CD8-positive, alpha-beta memory T cell (primary cell): ENCODE data around the gene C1QTNF8. TPM values are rescaled to one million over a fixed set of nuclear protein-coding genes. Genes with fewer than 3 reads are reported as not detected.

Experiments
- CTCF ChIA-PET: fragments of 350-600 bp; sonication (Branson Sonifier 250); formaldehyde crosslinking; loops from one replicate; lab custom pipeline; 2021; ENCODE audit warnings: antibody characterized with exemption; lab: Charles Lee
- POLR2A ChIA-PET: fragments of 350-600 bp; sonication (Branson Sonifier 250); formaldehyde crosslinking; loops from one replicate; lab custom pipeline; 2021; ENCODE audit warnings: antibody characterized with exemption; lab: Charles Lee
- DNase-seq, 5 donors: peaks; one replicate each; pipeline versions ENCODE4 v3.0.0 to v3.0.0-alpha.2; 2020 to 2022; ENCODE audit warnings: mixed read lengths in 1 of 5
- H3K27ac ChIP-seq: one replicate; pipeline ENCODE4 v1.7.0; 2013; ENCODE audit warnings: low read depth, mild to moderate bottlenecking, low read length, moderate library complexity
- H3K27me3 ChIP-seq: 2 replicates; pipeline ENCODE4 v1.7.0; 2013; ENCODE audit warnings: low read length, mild to moderate bottlenecking; ENCODE audit not compliant: insufficient read depth, poor library complexity, severe bottlenecking
- H3K36me3 ChIP-seq: 2 replicates; pipeline ENCODE4 v1.7.0; 2013; ENCODE audit warnings: mild to moderate bottlenecking, low read length, moderate library complexity; ENCODE audit not compliant: insufficient read depth
- H3K4me1 ChIP-seq: 2 replicates; pipeline ENCODE4 v1.7.0; 2013; ENCODE audit warnings: mild to moderate bottlenecking, low read length, moderate library complexity; ENCODE audit not compliant: insufficient read depth
- H3K4me3 ChIP-seq: 2 replicates; pipeline ENCODE4 v1.7.0; 2013; ENCODE audit warnings: mild to moderate bottlenecking, low read length
- H3K9me3 ChIP-seq: 2 replicates; pipeline ENCODE4 v1.7.0; 2013; ENCODE audit warnings: mild to moderate bottlenecking, low read length
- H3K27ac Mint-ChIP-seq, 8 donors: one replicate each; pipeline ENCODE4 v1.8.0; 2020 to 2021; ENCODE audit warnings: mixed read lengths in 8 of 8, mild to moderate bottlenecking in 6 of 8, inconsistent platforms in 3 of 8, moderate library complexity in 3 of 8
- H3K27me3 Mint-ChIP-seq, 2 donors: one replicate each; pipeline ENCODE4 v1.8.0; 2020 to 2021; ENCODE audit warnings: mixed read lengths in 2 of 2, mild to moderate bottlenecking in 1 of 2, moderate library complexity in 1 of 2
- H3K36me3 Mint-ChIP-seq, 3 donors: one replicate each; pipeline ENCODE4 v1.8.0; 2020 to 2021; ENCODE audit warnings: mixed read lengths in 3 of 3, inconsistent platforms in 1 of 3, mild to moderate bottlenecking in 1 of 3
- H3K4me1 Mint-ChIP-seq, 3 donors: one replicate each; pipeline ENCODE4 v1.8.0; 2020 to 2021; ENCODE audit warnings: mixed read lengths in 3 of 3, inconsistent platforms in 1 of 3, mild to moderate bottlenecking in 1 of 3
- H3K4me3 Mint-ChIP-seq, 7 donors: one replicate each; pipeline ENCODE4 v1.8.0; 2020 to 2021; ENCODE audit warnings: mixed read lengths in 7 of 7, mild to moderate bottlenecking in 6 of 7, moderate library complexity in 4 of 7, inconsistent platforms in 2 of 7
- H3K9me3 Mint-ChIP-seq, 5 donors: one replicate each; pipeline ENCODE4 v1.8.0; 2020 to 2022; ENCODE audit warnings: mixed read lengths in 5 of 5, mild to moderate bottlenecking in 3 of 5, moderate library complexity in 2 of 5, inconsistent platforms in 1 of 5
- polyA plus RNA-seq: library from polyadenylated mRNA; unstranded; fragments of 300-500 nt; fragmentation: Illumina TruSeq; gene quantifications from one replicate; pipeline ENCODE4 v1.2.3, GENCODE V29; 2021
- total RNA-seq, 2 experiments: library from RNA; stranded (reverse); gene quantifications; one replicate each; pipeline ENCODE4 v1.2.3, GENCODE V29; 2021

The C1QTNF8 gene
- total and polyA plus RNA-seq, 3 experiments from 2014 or later = not detected

DNA sequence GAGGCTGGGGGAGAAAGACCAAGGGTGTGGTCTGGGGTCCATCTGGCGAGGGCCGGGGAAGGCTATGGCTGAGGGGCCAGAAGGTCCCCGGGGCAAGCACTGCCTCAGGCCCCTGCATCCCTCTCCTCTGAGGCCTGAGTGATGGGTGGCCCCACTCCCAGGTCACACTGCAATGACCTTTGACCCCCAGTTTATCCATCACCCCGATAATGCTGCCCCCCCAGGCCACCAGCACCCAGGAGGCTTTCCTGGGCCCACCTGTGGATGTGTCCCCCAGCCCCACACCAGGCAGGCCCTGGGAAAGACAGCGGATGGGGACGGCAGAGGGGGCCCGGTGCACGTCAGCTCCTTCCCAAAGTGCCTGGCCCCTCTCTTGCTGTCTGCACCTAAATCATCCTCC lies 34.3 kb upstream of the C1QTNF8 start:
- Histone ChIP-seq H3K9me3 (no peaks in the 10 kb centered on the region), H3K27ac (no peak overlapping the region), H3K4me3 (no peak overlapping the region), H3K36me3 (no peaks in the 10 kb centered on the region), H3K4me1 (no peaks in the 10 kb centered on the region), H3K27me3 (no peaks in the 10 kb centered on the region)
- ChIA-PET POLR2A (no interaction called here), CTCF (interaction anchor here (0.6 kb wide), 1 partner anchor 387 kb away, joined by 3 read pairs; no protein-coding TSS in a partner anchor)
- Mint-ChIP-seq H3K27ac (no peak overlapping the region), H3K4me3 (no peak overlapping the region), H3K27me3 (no peaks in the 10 kb centered on the region), H3K9me3 (no peaks in the 10 kb centered on the region), H3K36me3 (no peaks in the 10 kb centered on the region), H3K4me1 (no peaks in the 10 kb centered on the region)
- DNase-seq = no peak

DNA sequence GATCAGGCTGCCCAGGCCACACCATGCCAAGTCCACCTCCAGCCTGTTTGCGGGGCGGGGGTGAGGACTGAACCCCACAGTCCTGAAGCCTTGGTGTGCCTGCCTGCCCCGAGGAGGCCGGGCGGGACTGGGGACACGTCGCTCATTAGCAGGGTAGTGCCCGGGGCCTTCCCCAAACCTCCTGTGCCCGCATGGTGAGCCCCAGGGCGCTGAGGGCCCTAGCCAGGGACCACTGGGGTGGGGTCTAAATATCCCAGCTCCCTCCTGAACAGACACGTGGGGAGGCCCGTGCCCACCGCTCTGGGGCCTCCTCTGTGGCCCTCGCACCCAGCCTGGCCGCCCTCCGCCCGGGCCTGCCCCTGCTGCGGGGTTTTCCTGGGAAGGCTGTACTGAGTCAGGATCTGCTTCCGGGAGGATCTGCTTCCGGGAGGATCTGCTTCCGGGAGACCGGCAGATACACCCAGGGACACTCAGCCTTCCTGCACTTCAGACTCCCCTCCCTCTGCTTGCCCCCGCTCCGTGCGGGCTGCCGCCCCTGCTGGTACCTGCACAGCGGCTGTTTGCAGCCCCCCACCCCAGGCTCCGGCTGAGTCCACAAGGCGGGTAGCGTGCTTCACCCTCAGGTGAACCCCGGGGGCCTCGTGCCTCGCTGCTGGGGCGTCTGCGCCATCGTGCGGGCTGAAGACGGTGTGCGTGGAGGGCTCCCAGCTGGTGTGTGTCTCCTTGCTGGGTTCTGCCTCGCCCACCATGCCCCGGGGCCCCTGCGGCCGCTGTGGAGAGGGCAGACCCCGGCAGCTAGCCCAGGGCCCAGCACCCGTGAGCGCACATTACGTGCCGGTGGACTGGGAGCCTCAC lies 33.3 kb upstream of the C1QTNF8 start:
- no peaks in the 10 kb centered on the region for H3K27me3 ChIP-seq
- CTCF ChIA-PET = no interaction called here
- no peaks in the 10 kb centered on the region for H3K9me3 ChIP-seq
- no peak overlapping the region for H3K27ac Mint-ChIP-seq
- H3K4me3 Mint-ChIP-seq = no peak overlapping the region
- H3K4me1 Mint-ChIP-seq = no peaks in the 10 kb centered on the region
- no peaks in the 10 kb centered on the region for H3K9me3 Mint-ChIP-seq
- no peak overlapping the region for H3K27ac ChIP-seq
- H3K36me3 ChIP-seq = no peaks in the 10 kb centered on the region
- no peak for DNase-seq
- H3K36me3 Mint-ChIP-seq = no peaks in the 10 kb centered on the region
- POLR2A ChIA-PET = no interaction called here
- no peaks in the 10 kb centered on the region for H3K4me1 ChIP-seq
- no peak overlapping the region for H3K4me3 ChIP-seq
- H3K27me3 Mint-ChIP-seq = no peaks in the 10 kb centered on the region

DNA sequence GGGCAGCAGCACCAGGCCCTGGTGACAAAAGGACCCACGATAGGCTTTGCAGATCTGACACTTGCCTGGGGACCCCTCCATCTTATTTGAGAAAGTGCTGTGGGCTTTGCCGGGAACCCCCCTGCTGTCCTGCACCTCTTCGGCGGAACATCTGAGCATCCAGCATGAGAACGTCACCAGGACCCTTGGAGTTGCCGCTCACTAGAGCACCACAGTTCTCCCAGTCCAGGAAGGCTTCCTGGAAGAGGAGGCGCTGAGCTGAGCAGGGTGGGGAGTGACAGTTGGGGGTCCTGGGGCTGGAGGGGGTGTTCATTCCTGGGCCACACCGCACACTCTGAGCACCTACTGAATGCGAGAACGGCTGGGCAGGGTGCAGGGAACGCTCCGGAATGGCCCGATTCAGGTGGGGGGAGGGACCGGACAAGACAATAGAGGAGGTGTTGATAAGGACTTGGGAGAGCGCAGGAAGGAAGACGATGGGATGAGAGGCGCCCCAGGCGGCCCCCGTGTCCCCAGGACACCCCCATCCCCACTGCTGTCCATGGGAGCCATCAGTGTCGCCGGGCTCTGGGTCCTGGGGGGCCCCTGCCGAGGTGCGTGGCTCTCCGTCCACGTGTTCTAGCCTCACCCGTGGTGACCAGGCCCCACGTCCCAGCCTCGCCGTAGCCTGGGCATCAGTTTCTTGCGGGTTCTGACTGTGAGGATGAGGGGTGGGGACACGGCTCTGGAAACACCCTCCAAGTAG lies 32.1 kb upstream of the C1QTNF8 start:
- no peaks in the 10 kb centered on the region for H3K9me3 Mint-ChIP-seq
- H3K27me3 Mint-ChIP-seq = no peaks in the 10 kb centered on the region
- H3K4me3 ChIP-seq = no peak overlapping the region
- H3K27ac ChIP-seq = no peak overlapping the region
- ChIA-PET POLR2A (no interaction called here), CTCF (no interaction called here)
- H3K4me3 Mint-ChIP-seq = no peak overlapping the region
- H3K36me3 Mint-ChIP-seq = no peaks in the 10 kb centered on the region
- H3K36me3 ChIP-seq = no peaks in the 10 kb centered on the region
- H3K27me3 ChIP-seq = no peaks in the 10 kb centered on the region
- no peak overlapping the region for H3K27ac Mint-ChIP-seq
- H3K4me1 ChIP-seq = no peaks in the 10 kb centered on the region
- no peaks in the 10 kb centered on the region for H3K4me1 Mint-ChIP-seq
- H3K9me3 ChIP-seq = no peaks in the 10 kb centered on the region
- no peak for DNase-seq

DNA sequence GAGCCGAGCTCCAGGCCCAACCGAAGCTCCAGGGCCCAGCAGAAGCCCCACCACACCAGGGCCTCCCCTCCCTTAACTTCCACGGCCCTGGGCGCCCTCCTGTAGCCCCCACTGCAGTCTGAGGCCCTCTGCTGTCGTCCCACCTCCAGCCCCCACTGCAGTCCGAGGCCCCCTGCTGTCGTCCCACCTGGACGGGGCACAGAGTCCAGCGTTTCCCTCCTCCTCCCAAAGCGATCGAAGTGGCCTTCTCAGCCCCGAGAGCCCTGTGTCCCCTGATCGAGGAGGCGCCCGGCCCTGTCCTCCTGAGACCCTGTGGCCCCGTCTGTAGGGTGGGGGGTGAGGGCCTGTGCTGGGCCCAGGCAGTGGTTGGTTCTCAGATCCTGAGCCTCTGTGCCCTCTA lies 31.1 kb upstream of the C1QTNF8 start:
- ChIA-PET POLR2A (no interaction called here), CTCF (no interaction called here)
- Histone ChIP-seq H3K4me3 (no peak overlapping the region), H3K4me1 (no peaks in the 10 kb centered on the region), H3K27me3 (no peaks in the 10 kb centered on the region), H3K27ac (no peak overlapping the region), H3K9me3 (no peaks in the 10 kb centered on the region), H3K36me3 (no peaks in the 10 kb centered on the region)
- H3K9me3 Mint-ChIP-seq = no peaks in the 10 kb centered on the region
- no peak for DNase-seq
- H3K4me1 Mint-ChIP-seq = no peaks in the 10 kb centered on the region
- H3K27ac Mint-ChIP-seq = no peak overlapping the region
- H3K4me3 Mint-ChIP-seq = no peak overlapping the region
- H3K27me3 Mint-ChIP-seq = no peaks in the 10 kb centered on the region
- no peaks in the 10 kb centered on the region for H3K36me3 Mint-ChIP-seq

DNA sequence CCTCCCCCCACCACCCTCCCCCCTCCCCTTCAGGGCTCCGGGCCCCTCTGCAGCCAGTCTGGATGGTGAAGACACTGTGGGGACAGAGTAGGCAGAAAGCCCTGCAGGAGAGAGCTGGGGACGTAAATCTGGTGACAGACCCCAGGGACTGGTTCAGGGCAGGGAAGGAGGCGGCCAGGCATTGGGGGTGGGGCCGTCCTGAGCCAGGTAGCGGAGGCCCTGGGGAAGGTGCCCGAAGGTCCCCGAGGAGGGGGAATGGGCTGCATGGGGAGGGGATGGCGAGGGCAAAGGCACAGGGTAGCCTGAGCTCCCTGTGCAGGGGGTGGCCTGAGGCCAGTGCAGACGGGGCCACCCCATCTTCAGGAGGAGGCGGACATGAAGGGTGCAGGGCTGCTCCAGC lies 30.5 kb upstream of the C1QTNF8 start:
- ChIA-PET POLR2A (no interaction called here), CTCF (no interaction called here)
- Mint-ChIP-seq H3K36me3 (no peaks in the 10 kb centered on the region), H3K4me3 (no peak overlapping the region), H3K9me3 (no peaks in the 10 kb centered on the region), H3K4me1 (no peaks in the 10 kb centered on the region), H3K27me3 (no peaks in the 10 kb centered on the region), H3K27ac (no peak overlapping the region)
- no peak overlapping the region for H3K27ac ChIP-seq
- H3K4me3 ChIP-seq = no peak overlapping the region
- no peaks in the 10 kb centered on the region for H3K9me3 ChIP-seq
- no peaks in the 10 kb centered on the region for H3K36me3 ChIP-seq
- H3K27me3 ChIP-seq = no peaks in the 10 kb centered on the region
- DNase-seq = no peak
- H3K4me1 ChIP-seq = no peaks in the 10 kb centered on the region

DNA sequence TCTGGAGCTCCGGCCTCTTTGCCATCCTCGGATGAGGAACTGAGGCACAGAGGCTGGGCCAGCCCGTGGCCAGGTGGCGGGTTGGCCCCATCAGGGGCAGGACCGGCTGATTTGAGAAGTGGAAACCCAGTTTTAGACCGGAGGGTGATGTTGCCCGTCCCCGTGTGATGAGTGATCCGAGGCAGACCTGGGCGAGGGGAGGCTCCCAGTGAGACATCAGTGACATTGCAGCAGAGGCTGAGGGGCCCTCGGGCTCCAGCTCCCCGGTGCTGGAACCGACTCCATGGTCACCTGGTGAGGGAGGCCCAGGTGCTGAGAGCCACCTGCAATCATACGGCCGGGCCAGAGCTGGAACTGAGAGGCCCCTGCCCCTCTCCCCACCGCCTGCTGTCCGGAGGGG lies 30.0 kb upstream of the C1QTNF8 start:
- no peaks in the 10 kb centered on the region for H3K27me3 Mint-ChIP-seq
- DNase-seq = no peak
- H3K27ac ChIP-seq = no peak overlapping the region
- no peaks in the 10 kb centered on the region for H3K4me1 ChIP-seq
- H3K4me3 Mint-ChIP-seq = no peak overlapping the region
- H3K4me3 ChIP-seq = no peak overlapping the region
- H3K27ac Mint-ChIP-seq = no peak overlapping the region
- ChIA-PET POLR2A (no interaction called here), CTCF (no interaction called here)
- no peaks in the 10 kb centered on the region for H3K36me3 Mint-ChIP-seq
- H3K9me3 Mint-ChIP-seq = no peaks in the 10 kb centered on the region
- no peaks in the 10 kb centered on the region for H3K36me3 ChIP-seq
- no peaks in the 10 kb centered on the region for H3K27me3 ChIP-seq
- H3K9me3 ChIP-seq = no peaks in the 10 kb centered on the region
- no peaks in the 10 kb centered on the region for H3K4me1 Mint-ChIP-seq

DNA sequence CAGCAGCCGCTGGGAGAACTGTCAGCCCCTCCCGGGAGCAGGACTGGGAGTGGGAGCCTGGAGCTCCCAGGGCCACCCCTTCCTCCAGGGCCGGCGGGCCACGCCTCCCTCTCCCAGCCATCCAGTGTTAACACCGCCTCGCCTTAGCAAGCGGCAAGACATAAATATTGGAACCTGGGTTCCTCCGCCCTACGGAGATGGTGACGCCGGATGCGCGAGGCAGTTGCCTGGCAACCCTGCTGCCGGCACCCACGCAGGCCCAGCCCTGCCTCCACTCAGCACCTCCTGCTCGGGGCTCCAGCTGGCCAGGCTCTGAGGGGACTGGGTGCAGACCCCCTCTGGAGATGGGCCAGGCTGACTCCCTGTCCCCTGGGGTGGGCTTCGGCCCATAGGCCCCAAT lies 29.4 kb upstream of the C1QTNF8 start:
- H3K27ac Mint-ChIP-seq = peak overlapping the region in 1 of 8 donors; percentile 57
- no peaks in the 10 kb centered on the region for H3K4me1 Mint-ChIP-seq
- no peaks in the 10 kb centered on the region for H3K27me3 ChIP-seq
- no peak overlapping the region for H3K27ac ChIP-seq
- H3K9me3 ChIP-seq = no peaks in the 10 kb centered on the region
- no peaks in the 10 kb centered on the region for H3K36me3 Mint-ChIP-seq
- no peak for DNase-seq
- no peak overlapping the region for H3K4me3 Mint-ChIP-seq
- ChIA-PET POLR2A (no interaction called here), CTCF (no interaction called here)
- H3K4me3 ChIP-seq = no peak overlapping the region
- H3K4me1 ChIP-seq = no peaks in the 10 kb centered on the region
- H3K36me3 ChIP-seq = no peaks in the 10 kb centered on the region
- H3K27me3 Mint-ChIP-seq = no peaks in the 10 kb centered on the region
- H3K9me3 Mint-ChIP-seq = no peaks in the 10 kb centered on the region

DNA sequence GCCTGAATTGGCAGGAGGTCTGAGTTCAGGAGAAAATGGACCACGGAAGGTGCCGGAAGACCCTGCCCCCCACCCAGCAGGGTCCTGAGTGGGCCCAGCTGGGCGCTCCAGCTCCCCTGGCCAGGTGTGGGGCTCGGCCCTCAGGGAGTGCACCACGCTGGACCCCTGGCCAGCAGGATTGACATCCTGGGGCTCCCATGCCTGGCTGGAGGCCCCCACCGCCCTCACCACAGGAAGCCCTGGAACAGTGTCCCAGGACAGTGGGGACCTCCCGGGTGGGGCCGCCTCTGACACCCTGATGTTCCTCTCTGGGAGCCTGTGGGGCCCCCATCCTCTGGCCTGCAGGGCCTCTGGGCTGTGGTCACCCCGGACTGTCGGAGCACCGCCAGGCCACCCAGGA lies 28.8 kb upstream of the C1QTNF8 start:
- no peaks in the 10 kb centered on the region for H3K4me1 ChIP-seq

More for the DNA sequence above, 28.8 kb upstream of the C1QTNF8 start:
- H3K4me1 Mint-ChIP-seq = no peaks in the 10 kb centered on the region
- Histone ChIP-seq H3K9me3 (no peaks in the 10 kb centered on the region), H3K4me3 (no peak overlapping the region), H3K27ac (no peak overlapping the region), H3K27me3 (no peaks in the 10 kb centered on the region), H3K36me3 (no peaks in the 10 kb centered on the region)
- CTCF ChIA-PET = no interaction called here
- no peaks in the 10 kb centered on the region for H3K36me3 Mint-ChIP-seq
- DNase-seq = no peak
- no peaks in the 10 kb centered on the region for H3K27me3 Mint-ChIP-seq
- H3K27ac Mint-ChIP-seq = no peak overlapping the region
- no peaks in the 10 kb centered on the region for H3K9me3 Mint-ChIP-seq
- POLR2A ChIA-PET = no interaction called here
- H3K4me3 Mint-ChIP-seq = no peak overlapping the region
